ENCODE measurements around the gene SUPT20HL1.

- no peak for TF ChIP-seq CTCF (IDR thresholded peaks at IDR 0.05)
- TF ChIP-seq POLR2A (IDR thresholded peaks at IDR 0.05): no peak
Observed at GRCh38 chrX:24391389-24391788, 30.9 kb downstream of the SUPT20HL1 start.

Data from Peyer's patch (tissue), 4 donors.